T-helper 1 cell treated with Interleukin-12 subunit alpha and Interleukin-12 subunit beta and Interleukin-4 antibody, amounts not matched to agents 30 μg/mL and 1 μg/mL, for 36 hours (primary cell): ENCODE measurements around the gene ADD1.

ENCODE experiments used
- H3K27ac Mint-ChIP-seq: one replicate; pipeline ENCODE4 v1.8.0; 2021; ENCODE audit warnings: mild to moderate bottlenecking, mixed read lengths
- H3K27me3 Mint-ChIP-seq: one replicate; pipeline ENCODE4 v1.8.0; 2021; ENCODE audit warnings: low read depth, mixed read lengths
- H3K36me3 Mint-ChIP-seq: one replicate; pipeline ENCODE4 v1.8.0; 2021; ENCODE audit warnings: low read depth, mixed read lengths
- H3K4me1 Mint-ChIP-seq: one replicate; pipeline ENCODE4 v1.8.0; 2021; ENCODE audit warnings: low read depth, mixed read lengths
- H3K4me3 Mint-ChIP-seq: one replicate; pipeline ENCODE4 v1.8.0; 2021; ENCODE audit warnings: mild to moderate bottlenecking, moderate library complexity, mixed read lengths
- H3K9me3 Mint-ChIP-seq: one replicate; pipeline ENCODE4 v1.8.0; 2021; ENCODE audit warnings: mixed read lengths

ADD1 gene

DNA sequence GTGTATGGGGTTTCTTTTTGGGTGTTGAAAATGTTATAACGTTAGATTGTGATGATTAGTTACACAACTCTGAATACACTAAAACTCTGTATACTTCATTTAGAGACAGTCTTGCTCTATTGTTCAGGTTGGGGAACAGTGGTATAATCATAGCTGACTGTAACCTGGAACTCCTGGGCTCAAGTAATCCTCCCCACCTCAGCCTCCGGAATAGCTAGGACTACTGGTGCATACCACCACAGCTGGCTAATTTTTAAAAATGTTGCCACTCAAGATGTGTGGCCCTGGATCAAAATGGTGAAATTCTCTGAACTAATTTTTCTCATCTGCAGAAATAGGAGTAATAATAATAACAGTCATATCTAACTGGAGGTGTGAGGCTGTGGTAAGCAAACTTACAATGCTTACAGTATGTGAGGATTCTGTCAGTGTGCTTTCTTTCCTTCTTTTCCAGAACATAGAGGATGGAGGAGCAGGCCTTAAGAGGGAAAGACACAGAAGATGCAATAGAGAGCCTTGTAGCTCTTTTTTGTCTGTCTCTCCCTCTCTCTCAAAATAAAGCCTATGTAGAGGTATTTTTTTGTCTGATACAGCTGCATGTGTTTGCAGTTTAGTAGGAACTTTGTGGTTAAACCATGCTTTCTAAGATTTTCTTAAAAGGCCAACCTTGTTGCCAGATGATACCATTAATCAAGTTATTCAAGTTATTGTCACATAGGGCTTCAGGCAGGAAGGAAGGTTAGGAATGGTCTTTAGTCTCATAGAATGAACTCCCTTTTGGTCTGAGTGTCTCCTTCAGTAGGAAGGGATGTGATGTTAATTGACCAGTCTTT lies 7.5 kb downstream of the ADD1 start:
- Mint-ChIP-seq H3K27me3 (no peaks in the 10 kb centered on the region), H3K27ac (peak overlapping the region; percentile 54), H3K9me3 (no peaks in the 10 kb centered on the region), H3K4me3 (no peak overlapping the region), H3K4me1 (peaks cover 34% of the 10 kb centered on the region), H3K36me3 (peaks cover 7% of the 10 kb centered on the region)

DNA sequence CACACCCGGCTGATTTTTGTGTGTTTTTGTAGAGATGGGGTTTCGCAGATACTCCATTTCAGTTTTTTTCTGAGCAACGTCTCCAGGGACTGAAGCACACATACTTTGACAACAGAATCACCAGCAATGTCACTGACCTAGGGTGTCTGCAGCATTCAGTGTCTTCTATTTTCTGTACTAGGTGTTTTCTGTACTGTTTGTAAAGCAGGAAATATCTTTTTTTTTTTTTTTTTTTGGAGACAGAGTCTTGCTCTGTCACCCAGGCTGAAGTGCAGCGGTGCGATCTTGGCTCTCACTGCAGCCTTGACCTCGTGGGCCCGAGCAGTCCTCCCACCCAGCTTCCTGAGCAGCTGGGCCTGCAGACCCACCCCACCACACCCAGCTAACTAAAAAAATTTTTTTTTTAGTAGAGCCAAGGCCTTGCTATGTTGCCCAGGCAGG lies 8.9 kb downstream of the ADD1 start:
- no peaks in the 10 kb centered on the region for H3K27me3 Mint-ChIP-seq
- H3K9me3 Mint-ChIP-seq = no peaks in the 10 kb centered on the region
- H3K4me3 Mint-ChIP-seq = peak overlapping the region; percentile 34
- H3K4me1 Mint-ChIP-seq = peaks cover 33% of the 10 kb centered on the region
- peaks cover 10% of the 10 kb centered on the region for H3K36me3 Mint-ChIP-seq
- H3K27ac Mint-ChIP-seq = no peak overlapping the region

DNA sequence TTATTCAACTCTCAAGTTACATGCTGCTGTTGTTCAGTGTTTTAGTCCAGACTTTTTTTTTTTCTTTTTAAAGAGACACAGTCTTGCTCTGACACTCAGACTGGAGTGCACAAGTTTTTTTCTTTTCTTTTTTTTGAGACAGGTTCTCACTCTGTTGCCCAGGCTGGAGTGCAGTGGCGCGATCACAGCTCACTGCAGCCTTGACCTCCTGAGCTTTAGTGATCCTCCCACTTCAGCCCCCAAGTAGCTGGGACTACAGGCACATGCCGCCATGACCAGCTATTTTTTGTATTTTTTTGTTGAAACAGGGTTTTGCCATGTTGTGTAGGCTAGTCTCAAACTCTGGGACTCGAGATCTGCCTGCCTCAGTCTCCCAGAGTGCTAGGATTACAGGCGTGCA lies 11.9 kb downstream of the ADD1 start:
- Mint-ChIP-seq H3K4me3 (no peak overlapping the region), H3K27ac (no peak overlapping the region), H3K4me1 (peaks cover 47% of the 10 kb centered on the region), H3K36me3 (peaks cover 17% of the 10 kb centered on the region), H3K27me3 (no peaks in the 10 kb centered on the region), H3K9me3 (no peaks in the 10 kb centered on the region)

DNA sequence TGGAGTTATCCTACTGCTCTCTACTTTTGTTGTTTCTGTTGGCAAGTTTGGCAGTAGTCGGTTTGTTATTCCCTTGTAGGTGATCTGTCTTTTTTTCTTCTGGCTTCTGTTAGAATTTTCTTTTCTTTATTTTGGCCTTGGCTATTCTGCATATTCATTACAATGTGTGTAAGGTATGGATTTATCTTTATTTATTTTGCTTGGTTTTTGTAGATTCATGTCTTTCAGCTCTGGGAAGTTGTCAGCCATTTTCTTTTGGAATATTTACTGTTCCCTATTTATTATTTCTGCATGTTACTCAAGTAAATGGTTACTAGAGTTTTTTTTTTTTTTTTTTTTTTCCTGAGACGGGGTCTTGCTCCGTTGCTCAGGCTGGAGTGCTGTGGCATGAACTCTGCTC lies 12.6 kb downstream of the ADD1 start:
- Mint-ChIP-seq H3K36me3 (peaks cover 17% of the 10 kb centered on the region), H3K4me1 (peaks cover 46% of the 10 kb centered on the region), H3K9me3 (no peaks in the 10 kb centered on the region), H3K27me3 (no peaks in the 10 kb centered on the region), H3K27ac (no peak overlapping the region), H3K4me3 (no peak overlapping the region)

DNA sequence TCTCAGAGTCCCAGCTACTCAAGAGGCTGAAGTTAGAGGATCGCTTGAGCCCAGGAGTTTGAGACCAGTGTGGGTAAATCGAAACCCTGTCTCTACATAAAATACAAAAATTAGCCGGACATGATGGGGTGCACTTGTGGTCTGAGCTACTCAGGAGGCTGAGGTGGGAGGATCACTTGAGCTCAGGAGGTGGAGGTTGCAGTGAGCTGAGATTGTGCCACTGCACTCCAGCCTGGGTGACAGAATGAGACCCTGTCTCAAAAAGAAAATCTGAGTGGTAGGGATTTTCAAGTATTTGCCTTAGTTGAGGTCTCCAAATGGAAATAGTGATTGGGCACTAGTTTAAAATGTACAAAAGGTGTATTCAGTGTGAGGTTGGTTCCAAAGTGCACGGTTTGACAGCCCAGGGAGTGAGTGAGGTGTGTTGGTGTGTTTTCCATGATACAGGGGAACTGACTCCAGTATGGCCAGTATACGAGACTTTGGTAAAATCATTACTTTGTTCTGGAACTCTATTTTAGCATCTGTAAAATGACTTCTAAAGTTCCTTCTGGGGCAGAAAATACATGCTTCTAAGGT lies 13.8 kb downstream of the ADD1 start:
- Mint-ChIP-seq H3K4me3 (no peak overlapping the region), H3K27me3 (no peaks in the 10 kb centered on the region), H3K9me3 (no peaks in the 10 kb centered on the region), H3K36me3 (peaks cover 17% of the 10 kb centered on the region), H3K27ac (no peak overlapping the region), H3K4me1 (peaks cover 46% of the 10 kb centered on the region)

DNA sequence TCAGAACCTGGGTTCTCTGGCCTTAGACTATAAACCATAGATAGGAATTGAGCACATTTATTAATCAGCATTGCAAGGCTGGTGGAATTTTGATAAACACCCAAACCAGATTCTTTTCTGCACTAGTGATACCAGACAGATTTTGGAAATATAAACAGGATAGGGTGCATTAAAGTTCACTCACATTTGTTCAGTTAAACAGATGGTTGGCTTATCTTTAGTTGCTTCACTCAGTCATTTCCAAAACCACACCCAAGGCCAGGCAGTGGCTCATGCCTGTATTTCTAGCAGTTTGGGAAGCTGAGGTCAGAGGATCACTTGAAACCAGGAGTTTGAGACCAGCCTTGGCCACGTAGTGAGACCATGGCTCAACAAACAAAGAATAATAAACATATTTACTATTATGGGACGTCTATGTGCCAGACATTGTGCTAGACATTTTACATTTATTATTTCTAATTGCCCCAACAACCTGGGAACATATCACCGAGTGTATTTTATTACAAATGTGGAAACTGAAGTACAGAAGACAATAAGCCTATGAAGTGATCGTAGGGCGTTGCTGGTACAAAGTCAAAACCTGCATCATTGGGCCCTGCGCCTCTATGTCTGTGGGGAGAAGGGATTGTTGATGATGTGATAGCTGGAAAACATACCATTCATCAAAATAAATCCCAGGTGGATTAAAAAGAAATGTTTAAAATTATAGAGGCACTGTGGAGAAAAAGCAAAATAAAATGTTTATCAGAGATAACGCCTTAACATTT lies 15.0 kb downstream of the ADD1 start:
- Mint-ChIP-seq H3K4me1 (peaks cover 48% of the 10 kb centered on the region), H3K9me3 (no peaks in the 10 kb centered on the region), H3K4me3 (no peak overlapping the region), H3K36me3 (peaks cover 17% of the 10 kb centered on the region), H3K27me3 (no peaks in the 10 kb centered on the region), H3K27ac (no peak overlapping the region)

DNA sequence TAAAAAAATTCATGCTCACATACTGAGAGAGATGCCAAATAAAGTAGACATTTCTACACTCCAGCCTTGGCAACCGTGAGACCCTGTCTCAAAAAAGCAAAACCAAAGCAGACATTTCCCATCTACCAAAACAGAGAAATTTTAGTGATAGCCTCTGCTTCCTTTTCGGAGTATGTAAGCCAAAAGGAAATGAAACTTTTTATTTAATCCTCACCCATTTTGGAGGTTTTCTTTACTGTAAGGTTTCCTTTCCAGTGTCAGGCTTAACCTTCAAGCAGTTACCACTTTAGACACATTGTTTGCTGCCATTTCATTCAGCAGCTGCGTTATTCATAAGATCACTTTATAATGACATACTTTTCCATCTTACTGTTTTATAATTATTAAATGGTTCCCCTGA lies 15.9 kb downstream of the ADD1 start:
- peaks cover 13% of the 10 kb centered on the region for H3K36me3 Mint-ChIP-seq
- no peak overlapping the region for H3K4me3 Mint-ChIP-seq
- no peaks in the 10 kb centered on the region for H3K9me3 Mint-ChIP-seq
- peaks cover 48% of the 10 kb centered on the region for H3K4me1 Mint-ChIP-seq
- H3K27me3 Mint-ChIP-seq = no peaks in the 10 kb centered on the region
- H3K27ac Mint-ChIP-seq = no peak overlapping the region

DNA sequence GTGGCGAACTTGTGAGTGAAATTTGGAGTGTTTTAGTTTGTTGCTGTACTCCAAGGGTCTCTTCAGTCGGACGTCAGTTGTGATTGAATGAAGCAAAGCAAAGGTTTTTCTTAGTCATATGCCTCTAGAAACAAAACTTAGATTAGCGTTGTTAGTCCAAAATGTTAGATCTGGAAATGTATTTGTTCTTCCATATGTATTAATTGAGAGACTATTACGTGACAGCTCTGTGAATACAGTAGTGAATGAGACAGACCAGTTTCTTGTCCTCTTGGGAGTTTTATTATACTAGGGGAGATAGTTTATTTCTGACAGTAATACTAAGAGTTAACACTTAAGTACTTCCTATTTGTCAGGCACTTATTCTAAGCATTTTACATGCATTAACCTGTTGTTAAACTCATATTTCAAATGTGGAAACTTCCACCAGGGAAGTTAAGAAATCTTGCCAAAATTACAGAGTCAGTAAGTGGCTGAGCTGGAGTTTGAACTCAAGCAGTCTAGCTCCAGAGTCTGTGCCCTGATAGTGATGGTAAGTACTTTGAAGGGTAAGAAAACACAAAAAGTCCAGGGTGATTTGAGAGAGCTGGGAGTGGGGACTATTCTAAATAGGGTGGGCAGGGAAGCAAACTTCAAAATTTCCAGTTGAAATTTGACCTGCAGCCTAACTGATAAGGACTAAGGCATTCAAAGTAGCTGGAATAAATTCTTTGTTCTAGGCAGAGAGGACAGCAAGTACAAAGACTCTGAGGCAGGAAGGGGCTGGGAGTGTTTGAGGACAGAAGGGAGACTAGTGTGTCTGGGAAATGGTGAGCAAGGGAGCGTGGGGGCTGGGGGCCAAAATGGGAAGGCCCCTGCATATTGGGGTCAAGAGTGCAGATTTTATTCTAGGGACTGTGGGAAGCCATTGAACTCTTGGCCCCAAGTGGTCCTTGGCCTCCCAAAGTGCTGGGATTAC lies 17.0 kb downstream of the ADD1 start:
- H3K9me3 Mint-ChIP-seq = no peaks in the 10 kb centered on the region
- no peak overlapping the region for H3K27ac Mint-ChIP-seq
- peaks cover 49% of the 10 kb centered on the region for H3K4me1 Mint-ChIP-seq
- no peak overlapping the region for H3K4me3 Mint-ChIP-seq
- peaks cover 12% of the 10 kb centered on the region for H3K36me3 Mint-ChIP-seq
- H3K27me3 Mint-ChIP-seq = no peaks in the 10 kb centered on the region

DNA sequence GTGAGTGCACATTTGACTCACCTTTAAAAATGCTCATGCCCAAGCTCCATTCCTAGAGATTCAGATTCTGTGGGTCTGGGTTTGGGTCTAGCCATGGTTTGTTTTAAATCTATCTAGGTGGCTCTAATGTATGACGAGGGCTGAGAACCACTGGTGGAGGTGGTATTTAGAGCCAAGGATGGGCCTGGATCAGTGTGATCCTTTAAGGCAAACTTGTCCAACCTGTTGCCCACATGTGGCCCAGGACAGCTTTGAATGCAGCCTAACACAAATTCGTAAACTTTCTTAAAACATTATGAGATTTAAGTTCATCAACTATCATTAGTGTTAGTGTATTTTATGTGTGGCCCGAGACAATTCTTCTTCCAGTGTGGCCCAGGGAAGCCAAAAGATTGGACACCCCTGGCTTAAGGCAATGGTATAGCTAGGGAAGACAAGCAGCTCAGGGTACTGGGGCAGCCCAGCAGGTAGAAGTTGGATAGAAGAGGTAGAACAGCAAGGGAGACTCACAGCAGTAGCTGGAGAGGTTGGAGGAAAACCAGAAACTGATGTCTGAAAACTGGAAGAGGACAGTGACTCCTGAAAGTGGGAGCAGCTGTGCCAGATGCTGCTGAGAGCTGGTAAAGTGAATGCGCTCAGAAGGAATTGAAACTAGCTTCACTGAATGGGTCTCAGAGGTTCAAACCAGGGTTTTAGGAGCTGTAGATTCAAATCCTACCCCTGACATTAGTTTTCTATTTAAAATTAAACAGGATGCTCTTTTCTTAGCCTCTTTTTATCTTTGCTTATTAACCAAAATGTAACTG lies 18.2 kb downstream of the ADD1 start:
- Mint-ChIP-seq H3K4me3 (no peak overlapping the region), H3K36me3 (peaks cover 9% of the 10 kb centered on the region), H3K27me3 (no peaks in the 10 kb centered on the region), H3K9me3 (no peaks in the 10 kb centered on the region), H3K4me1 (peaks cover 49% of the 10 kb centered on the region), H3K27ac (no peak overlapping the region)

DNA sequence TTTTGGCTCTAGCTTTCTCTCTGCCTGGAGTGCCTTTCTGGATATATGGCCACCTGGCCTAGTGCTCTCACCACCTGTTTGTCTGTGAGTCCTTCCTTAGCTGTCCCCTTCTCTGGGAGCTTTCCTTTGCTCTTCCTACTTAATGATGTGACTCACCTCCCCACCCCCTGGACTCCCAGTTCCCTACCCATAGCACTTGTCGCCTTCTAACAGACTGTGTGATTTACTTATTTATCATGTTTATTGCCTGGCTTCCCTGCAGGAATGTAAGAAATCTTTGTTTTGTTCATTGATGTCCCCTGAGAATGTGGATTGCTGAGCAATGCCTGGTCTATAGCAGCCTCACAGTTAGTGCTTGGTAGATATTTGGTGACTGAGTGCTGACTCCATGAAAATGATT lies 18.9 kb downstream of the ADD1 start:
- Mint-ChIP-seq H3K4me1 (peaks cover 50% of the 10 kb centered on the region), H3K27me3 (no peaks in the 10 kb centered on the region), H3K36me3 (peaks cover 10% of the 10 kb centered on the region), H3K9me3 (no peaks in the 10 kb centered on the region), H3K27ac (no peak overlapping the region), H3K4me3 (no peak overlapping the region)

DNA sequence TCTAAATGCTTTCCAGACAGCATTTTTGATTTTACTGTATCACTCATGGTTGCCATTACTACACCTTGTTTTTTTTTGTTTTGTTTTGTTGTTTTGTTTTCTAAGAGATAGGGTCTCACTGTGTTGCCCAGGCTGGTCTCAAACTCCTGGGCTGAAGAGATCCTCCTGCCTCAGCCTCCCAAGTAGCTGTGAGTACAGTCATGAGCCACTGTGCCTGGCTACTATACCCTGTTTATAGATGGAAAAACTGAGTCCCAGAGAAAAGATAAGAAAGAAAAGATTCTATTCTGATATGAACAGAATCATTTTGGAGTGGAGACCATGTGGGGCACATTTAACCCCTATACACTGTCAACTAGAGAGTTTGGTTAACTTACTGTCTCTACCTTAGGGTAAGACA lies 20.0 kb downstream of the ADD1 start:
- Mint-ChIP-seq H3K4me1 (peaks cover 40% of the 10 kb centered on the region), H3K27ac (no peak overlapping the region), H3K36me3 (peaks cover 4% of the 10 kb centered on the region), H3K9me3 (no peaks in the 10 kb centered on the region), H3K27me3 (no peaks in the 10 kb centered on the region), H3K4me3 (no peak overlapping the region)

DNA sequence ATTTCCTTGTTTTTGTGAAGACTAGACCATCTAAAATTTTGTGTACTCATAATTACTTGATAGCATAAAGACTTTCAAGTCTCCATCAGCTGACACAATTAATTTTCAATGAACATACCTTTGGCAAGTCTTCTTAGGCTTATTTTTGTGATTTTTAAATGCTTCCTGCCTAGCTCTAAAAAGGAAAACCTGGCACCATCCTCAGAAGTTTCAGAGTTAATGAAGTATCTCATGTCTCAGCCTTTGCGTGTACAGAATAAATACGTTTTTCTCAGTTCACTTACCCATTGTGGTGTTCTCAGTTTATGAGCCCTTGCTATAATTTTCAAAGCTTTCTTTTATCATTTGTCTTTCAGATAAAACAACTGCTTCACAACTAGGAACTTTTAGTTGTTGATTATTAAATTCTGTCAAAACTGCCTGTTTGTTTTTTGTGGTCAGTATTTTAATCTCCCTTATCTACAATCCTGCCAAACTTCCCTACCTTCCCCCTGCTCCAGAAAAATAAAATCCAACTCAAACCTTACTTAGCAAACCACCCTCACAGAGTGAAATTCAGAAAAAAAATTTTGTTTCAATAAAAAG lies 21.6 kb downstream of the ADD1 start:
- Mint-ChIP-seq H3K9me3 (no peaks in the 10 kb centered on the region), H3K4me3 (no peak overlapping the region), H3K4me1 (peaks cover 31% of the 10 kb centered on the region), H3K36me3 (peaks cover 6% of the 10 kb centered on the region), H3K27me3 (no peaks in the 10 kb centered on the region), H3K27ac (no peak overlapping the region)

DNA sequence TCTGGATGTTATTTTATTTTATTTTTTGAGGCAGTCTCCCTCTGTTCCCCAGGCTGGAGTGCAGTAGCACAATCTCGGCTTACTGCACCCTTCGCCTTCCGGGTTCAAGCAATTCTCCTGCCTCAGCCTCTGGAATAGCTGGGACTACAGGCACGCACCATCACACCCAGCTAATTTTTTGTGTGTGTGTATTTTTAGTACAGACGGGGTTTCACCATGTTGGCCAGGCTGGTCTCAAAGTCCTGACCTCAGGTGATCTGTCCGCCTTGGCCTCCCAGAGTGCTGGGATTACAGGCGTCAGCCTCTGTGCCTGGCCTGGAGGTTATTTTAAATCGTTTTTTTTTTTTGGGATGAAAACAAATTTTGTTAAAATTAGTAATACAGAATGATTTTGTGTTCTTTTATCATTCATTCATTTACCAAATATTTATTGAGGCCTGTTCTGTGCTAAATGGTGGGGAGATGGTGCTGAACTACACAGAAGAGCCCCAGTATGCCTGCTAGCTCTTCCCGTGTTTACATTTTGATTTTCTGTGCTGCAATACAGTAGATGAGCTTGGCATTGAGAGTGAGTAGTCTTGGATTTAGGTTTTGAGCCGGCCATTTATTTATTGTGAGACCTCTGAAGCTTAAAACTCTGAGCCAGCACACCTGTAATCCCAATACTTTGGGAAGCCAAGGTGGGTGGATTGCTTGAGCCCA lies 22.7 kb downstream of the ADD1 start:
- peaks cover 10% of the 10 kb centered on the region for H3K36me3 Mint-ChIP-seq
- H3K4me1 Mint-ChIP-seq = peaks cover 25% of the 10 kb centered on the region
- H3K27ac Mint-ChIP-seq = no peak overlapping the region
- no peaks in the 10 kb centered on the region for H3K9me3 Mint-ChIP-seq
- no peak overlapping the region for H3K4me3 Mint-ChIP-seq
- no peaks in the 10 kb centered on the region for H3K27me3 Mint-ChIP-seq
